HL-60 (cell line): Measurements from ENCODE around the gene GAB4.

Source experiments
- DNase-seq, 2 experiments: peaks; one replicate each; pipeline ENCODE4 v3.0.0-alpha.2; 2010 to 2020; ENCODE audit warnings: low read depth in 1 of 2, low spot score in 1 of 2
- H3K27ac ChIP-seq: fragments of 250-450 bp; sonication (Bioruptor Pico); replicated peaks from 2 replicates; pipeline ENCODE4 v1.5.1; 2020; ENCODE audit warnings: mild to moderate bottlenecking, moderate library complexity
- H3K27me3 ChIP-seq: fragments of 250-450 bp; sonication (Bioruptor Pico); 2 replicates; pipeline ENCODE4 v1.5.1; 2021; ENCODE audit warnings: mild to moderate bottlenecking, moderate library complexity; ENCODE audit not compliant: insufficient read depth, poor library complexity, severe bottlenecking
- H3K4me3 ChIP-seq: replicated peaks from 2 replicates; pipeline ENCODE4 v1.5.1; 2011; ENCODE audit warnings: mild to moderate bottlenecking, control low read depth, low read length; ENCODE audit not compliant: insufficient read depth
- GABPA ChIP-seq: IDR thresholded peaks from 2 replicates; pipeline ENCODE4 v1.6.1; 2012; ENCODE audit warnings: low read depth
- POLR2AphosphoS5 ChIP-seq: IDR thresholded peaks from 2 replicates; pipeline ENCODE4 v1.6.1; 2012; ENCODE audit warnings: low read depth
- SPI1 ChIP-seq: IDR thresholded peaks from 2 replicates; pipeline ENCODE4 v1.6.1; 2012; ENCODE audit warnings: low read depth, mild to moderate bottlenecking, borderline replicate concordance
- TF ChIP-seq, protein P1 (sequence below): IDR thresholded peaks from 2 replicates; pipeline ENCODE4 v1.6.1; 2012; ENCODE audit warnings: low read depth; ENCODE audit not compliant: insufficient replicate concordance
- TF ChIP-seq, protein P2 (sequence below): IDR thresholded peaks from one replicate; pipeline ENCODE4 v1.5.1; 2011; ENCODE audit warnings: low read length, control low read depth, inconsistent platforms; ENCODE audit not compliant: insufficient read depth

Gene GAB4

DNA sequence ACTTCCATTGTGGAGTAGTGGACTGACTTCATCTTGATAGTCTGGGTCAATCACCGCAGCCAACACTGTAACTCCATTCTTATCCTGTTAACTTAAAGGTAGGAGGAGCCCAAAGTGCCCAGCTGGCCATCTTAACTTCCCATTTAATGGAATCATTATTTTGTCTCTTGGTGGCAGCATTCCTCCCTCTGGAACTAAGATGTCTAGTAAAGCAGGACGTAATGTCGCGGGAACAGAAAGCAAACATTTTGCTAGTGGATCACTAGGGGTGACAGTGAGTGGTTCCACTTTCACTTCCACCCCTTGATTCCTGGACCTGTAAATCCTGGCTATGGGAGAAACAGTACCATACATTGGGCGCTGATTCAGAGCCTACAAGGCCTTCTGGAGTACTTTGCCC, 71.4 kb downstream of the GAB4 start:
- TF ChIP-seq SPI1 (no peak), GABPA (no peak), POLR2AphosphoS5 (no peak)
- TF ChIP-seq, protein P1, sequence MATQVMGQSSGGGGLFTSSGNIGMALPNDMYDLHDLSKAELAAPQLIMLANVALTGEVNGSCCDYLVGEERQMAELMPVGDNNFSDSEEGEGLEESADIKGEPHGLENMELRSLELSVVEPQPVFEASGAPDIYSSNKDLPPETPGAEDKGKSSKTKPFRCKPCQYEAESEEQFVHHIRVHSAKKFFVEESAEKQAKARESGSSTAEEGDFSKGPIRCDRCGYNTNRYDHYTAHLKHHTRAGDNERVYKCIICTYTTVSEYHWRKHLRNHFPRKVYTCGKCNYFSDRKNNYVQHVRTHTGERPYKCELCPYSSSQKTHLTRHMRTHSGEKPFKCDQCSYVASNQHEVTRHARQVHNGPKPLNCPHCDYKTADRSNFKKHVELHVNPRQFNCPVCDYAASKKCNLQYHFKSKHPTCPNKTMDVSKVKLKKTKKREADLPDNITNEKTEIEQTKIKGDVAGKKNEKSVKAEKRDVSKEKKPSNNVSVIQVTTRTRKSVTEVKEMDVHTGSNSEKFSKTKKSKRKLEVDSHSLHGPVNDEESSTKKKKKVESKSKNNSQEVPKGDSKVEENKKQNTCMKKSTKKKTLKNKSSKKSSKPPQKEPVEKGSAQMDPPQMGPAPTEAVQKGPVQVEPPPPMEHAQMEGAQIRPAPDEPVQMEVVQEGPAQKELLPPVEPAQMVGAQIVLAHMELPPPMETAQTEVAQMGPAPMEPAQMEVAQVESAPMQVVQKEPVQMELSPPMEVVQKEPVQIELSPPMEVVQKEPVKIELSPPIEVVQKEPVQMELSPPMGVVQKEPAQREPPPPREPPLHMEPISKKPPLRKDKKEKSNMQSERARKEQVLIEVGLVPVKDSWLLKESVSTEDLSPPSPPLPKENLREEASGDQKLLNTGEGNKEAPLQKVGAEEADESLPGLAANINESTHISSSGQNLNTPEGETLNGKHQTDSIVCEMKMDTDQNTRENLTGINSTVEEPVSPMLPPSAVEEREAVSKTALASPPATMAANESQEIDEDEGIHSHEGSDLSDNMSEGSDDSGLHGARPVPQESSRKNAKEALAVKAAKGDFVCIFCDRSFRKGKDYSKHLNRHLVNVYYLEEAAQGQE, result no peak
- TF ChIP-seq, protein P2, sequence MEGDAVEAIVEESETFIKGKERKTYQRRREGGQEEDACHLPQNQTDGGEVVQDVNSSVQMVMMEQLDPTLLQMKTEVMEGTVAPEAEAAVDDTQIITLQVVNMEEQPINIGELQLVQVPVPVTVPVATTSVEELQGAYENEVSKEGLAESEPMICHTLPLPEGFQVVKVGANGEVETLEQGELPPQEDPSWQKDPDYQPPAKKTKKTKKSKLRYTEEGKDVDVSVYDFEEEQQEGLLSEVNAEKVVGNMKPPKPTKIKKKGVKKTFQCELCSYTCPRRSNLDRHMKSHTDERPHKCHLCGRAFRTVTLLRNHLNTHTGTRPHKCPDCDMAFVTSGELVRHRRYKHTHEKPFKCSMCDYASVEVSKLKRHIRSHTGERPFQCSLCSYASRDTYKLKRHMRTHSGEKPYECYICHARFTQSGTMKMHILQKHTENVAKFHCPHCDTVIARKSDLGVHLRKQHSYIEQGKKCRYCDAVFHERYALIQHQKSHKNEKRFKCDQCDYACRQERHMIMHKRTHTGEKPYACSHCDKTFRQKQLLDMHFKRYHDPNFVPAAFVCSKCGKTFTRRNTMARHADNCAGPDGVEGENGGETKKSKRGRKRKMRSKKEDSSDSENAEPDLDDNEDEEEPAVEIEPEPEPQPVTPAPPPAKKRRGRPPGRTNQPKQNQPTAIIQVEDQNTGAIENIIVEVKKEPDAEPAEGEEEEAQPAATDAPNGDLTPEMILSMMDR, result no peak
- no peak overlapping the region for H3K27ac ChIP-seq
- peaks cover 3% of the 10 kb centered on the region for H3K27me3 ChIP-seq
- no peak overlapping the region for H3K4me3 ChIP-seq
- DNase-seq, result no peak

DNA sequence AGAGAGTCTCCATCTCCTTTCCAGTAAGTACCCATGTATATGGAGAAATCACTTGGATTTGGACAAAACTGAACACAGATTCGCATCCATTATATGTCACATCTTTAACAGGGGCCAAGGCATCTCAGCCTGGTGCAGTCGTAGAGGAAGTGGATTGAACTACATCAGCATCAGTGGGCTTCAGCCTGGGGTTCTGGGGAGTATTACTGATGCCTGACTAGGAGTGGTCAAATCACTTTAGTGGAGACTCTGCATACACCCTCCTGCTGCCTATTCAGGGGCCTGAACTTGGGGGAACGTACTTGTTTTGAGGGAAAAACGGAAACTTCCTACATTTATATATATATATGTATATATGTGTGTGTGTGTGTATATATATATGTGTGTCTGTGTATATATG, 72.8 kb downstream of the GAB4 start:
- Histone ChIP-seq H3K27me3 (peaks cover 3% of the 10 kb centered on the region), H3K27ac (no peak overlapping the region), H3K4me3 (no peak overlapping the region)
- TF ChIP-seq GABPA (no peak), POLR2AphosphoS5 (no peak), SPI1 (no peak)
- TF ChIP-seq, protein P2, result no peak
- TF ChIP-seq, protein P1, result no peak
- DNase-seq, result no peak

DNA sequence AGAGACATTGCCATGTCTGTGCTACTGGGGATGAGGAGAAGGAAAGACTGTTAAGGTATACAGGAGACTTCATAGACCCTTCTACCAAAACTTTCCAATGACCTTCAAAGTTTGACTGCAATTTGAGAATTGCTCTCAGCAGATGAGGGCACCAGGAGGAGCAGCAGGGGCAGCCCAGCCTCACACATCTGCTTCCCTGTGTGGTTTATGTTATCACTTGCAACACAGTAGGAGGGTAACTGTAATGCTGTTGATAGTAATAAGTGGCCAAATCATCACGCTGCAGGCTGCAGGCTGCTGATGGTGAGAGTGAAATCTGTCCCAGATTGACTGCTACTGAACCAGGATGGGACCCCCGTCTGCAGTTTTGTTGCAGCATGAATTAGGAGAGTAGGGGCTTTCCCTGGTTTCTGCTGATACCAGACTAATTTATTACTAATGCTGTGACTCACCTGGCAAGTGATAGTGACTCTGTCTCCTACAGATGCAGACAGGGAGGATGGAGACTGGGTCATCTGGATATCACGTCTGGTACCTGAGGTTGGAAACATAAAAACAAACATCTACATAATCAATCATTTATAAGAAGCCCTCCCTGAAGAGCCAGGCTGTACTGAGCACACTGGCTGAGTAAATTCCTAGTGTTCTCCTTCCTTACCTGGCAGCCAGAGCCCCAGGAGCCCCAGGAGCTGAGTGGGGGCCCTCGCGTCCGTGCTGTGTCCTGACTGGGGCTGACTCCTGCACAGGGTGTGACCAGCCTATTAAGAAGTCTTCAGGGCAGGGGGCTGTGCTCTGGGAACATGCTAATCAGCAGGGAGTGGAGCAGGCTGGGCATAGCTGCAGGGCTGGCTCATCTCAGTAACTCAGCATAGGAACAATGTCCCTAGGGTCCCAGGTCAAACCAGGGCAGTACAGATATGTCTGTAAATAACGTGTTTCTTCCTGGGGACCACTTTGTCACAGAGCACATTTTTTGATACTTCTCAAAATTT, 74.4 kb downstream of the GAB4 start:
- no peak for DNase-seq
- TF ChIP-seq, protein P1, result no peak
- no peak for TF ChIP-seq POLR2AphosphoS5
- no peak for TF ChIP-seq SPI1
- no peak for TF ChIP-seq GABPA
- TF ChIP-seq, protein P2, result no peak
- Histone ChIP-seq H3K4me3 (no peak overlapping the region), H3K27me3 (peaks cover 3% of the 10 kb centered on the region), H3K27ac (no peak overlapping the region)
